AG04449 (cell line): Measurements from ENCODE around the gene KBTBD3.
"Not testable (repeated sequence)": the region's sequence is repeated elsewhere in the genome, so short reads cannot be mapped to it uniquely, and the experiment has no call there.

Experiments used
- CTCF ChIA-PET: fragments of 350-600 bp; formaldehyde crosslinking; extraction: SDS; loops from one replicate; lab custom pipeline; 2021; ENCODE audit warnings: antibody characterized with exemption; lab: Yijun Ruan, JAX
- POLR2A ChIA-PET: fragments of 400-600, 350-600 bp; formaldehyde crosslinking; extraction: SDS; loops from one replicate; lab custom pipeline; 2020; ENCODE audit warnings: antibody characterized with exemption, inconsistent platforms; lab: Yijun Ruan, JAX
- DNase-seq: peaks from one replicate; pipeline ENCODE4 v3.0.0-alpha.2; 2010; ENCODE audit warnings: low read depth, low spot score
- H3K4me3 ChIP-seq: 2 replicates; pipeline ENCODE4 v1.5.1; 2011; ENCODE audit warnings: low read depth, mild to moderate bottlenecking, control low read depth, low read length
- CTCF ChIP-seq: IDR thresholded peaks from one replicate; pipeline ENCODE4 v1.5.1; 2011; ENCODE audit warnings: mild to moderate bottlenecking, moderate library complexity, low read length, control low read depth, inconsistent platforms; ENCODE audit not compliant: insufficient read depth; ENCODE audit errors: missing control alignments

KBTBD3 gene

GRCh38 chr11:106072804-106073203 is 4.3 kb downstream of the KBTBD3 start:
- H3K4me3 ChIP-seq: no peak overlapping the region
- no peak for DNase-seq
- TF ChIP-seq CTCF: no peak
- CTCF ChIA-PET: no interaction called here
- POLR2A ChIA-PET: no interaction called here

- TF ChIP-seq CTCF: no peak
- H3K4me3 ChIP-seq: no peak overlapping the region
- POLR2A ChIA-PET: no interaction called here
- CTCF ChIA-PET: no interaction called here
- no peak for DNase-seq
These were observed 6.5 kb downstream of the KBTBD3 start for GRCh38 chr11:106070606-106071005.

GRCh38 chr11:106063009-106063408 is 14.1 kb downstream of the KBTBD3 start:
- POLR2A ChIA-PET: no interaction called here
- CTCF ChIA-PET: no interaction called here
- no peak overlapping the region for H3K4me3 ChIP-seq
- no peak for DNase-seq
- no peak for TF ChIP-seq CTCF

GRCh38 chr11:106061954-106062949 is 14.9 kb downstream of the KBTBD3 start:
- DNase-seq: no peak
- H3K4me3 ChIP-seq: no peak overlapping the region
- POLR2A ChIA-PET: no interaction called here
- CTCF ChIA-PET: no interaction called here
- TF ChIP-seq CTCF: no peak

- H3K4me3 ChIP-seq: no peak overlapping the region
- DNase-seq: no peak
- ChIA-PET CTCF (no interaction called here), POLR2A (no interaction called here)
- TF ChIP-seq CTCF: no peak
These were observed 15.8 kb downstream of the KBTBD3 start for GRCh38 chr11:106061249-106061784.

- no peak for TF ChIP-seq CTCF
- no peak overlapping the region for H3K4me3 ChIP-seq
- CTCF ChIA-PET: interaction anchor here (0.6 kb wide), 1 partner anchor 867 kb away, joined by 3 read pairs; no protein-coding TSS in a partner anchor
- DNase-seq: no peak
- POLR2A ChIA-PET: no interaction called here
These were observed 17.5 kb downstream of the KBTBD3 start for GRCh38 chr11:106059617-106060016.

- CTCF ChIA-PET, H3K4me3 ChIP-seq, DNase-seq, POLR2A ChIA-PET: not testable (repeated sequence)
These were observed 18.8 kb downstream of the KBTBD3 start for GRCh38 chr11:106058377-106058776.
